Breast epithelium (tissue), 3 donors: ENCODE results near the gene TRMT11.

Source experiments
- POLR2A ChIP-seq: fragments of 450-650 bp; IDR thresholded peaks from one replicate; pipeline ENCODE4 v1.6.1; 2016; ENCODE audit warnings: antibody characterized with exemption, mild to moderate bottlenecking, moderate library complexity
- POLR2AphosphoS5 ChIP-seq, 3 donors: sonication (generic); formaldehyde crosslinking; IDR thresholded peaks; one replicate each; pipeline ENCODE4 v1.6.1; 2017; ENCODE audit warnings: antibody characterized with exemption in 3 of 3
- TF ChIP-seq, protein P1 (sequence below), 3 donors: fragments of 450-650 bp; IDR thresholded peaks; one replicate each; pipeline ENCODE4 v1.5.1; 2016 to 2017; ENCODE audit warnings: antibody characterized with exemption in 3 of 3, mild to moderate bottlenecking in 3 of 3, moderate library complexity in 3 of 3

GRCh38 chr6:126035764-126036163 is 49.4 kb downstream of the TRMT11 start:
- TF ChIP-seq POLR2A: no peak
- TF ChIP-seq, protein P1, sequence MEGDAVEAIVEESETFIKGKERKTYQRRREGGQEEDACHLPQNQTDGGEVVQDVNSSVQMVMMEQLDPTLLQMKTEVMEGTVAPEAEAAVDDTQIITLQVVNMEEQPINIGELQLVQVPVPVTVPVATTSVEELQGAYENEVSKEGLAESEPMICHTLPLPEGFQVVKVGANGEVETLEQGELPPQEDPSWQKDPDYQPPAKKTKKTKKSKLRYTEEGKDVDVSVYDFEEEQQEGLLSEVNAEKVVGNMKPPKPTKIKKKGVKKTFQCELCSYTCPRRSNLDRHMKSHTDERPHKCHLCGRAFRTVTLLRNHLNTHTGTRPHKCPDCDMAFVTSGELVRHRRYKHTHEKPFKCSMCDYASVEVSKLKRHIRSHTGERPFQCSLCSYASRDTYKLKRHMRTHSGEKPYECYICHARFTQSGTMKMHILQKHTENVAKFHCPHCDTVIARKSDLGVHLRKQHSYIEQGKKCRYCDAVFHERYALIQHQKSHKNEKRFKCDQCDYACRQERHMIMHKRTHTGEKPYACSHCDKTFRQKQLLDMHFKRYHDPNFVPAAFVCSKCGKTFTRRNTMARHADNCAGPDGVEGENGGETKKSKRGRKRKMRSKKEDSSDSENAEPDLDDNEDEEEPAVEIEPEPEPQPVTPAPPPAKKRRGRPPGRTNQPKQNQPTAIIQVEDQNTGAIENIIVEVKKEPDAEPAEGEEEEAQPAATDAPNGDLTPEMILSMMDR (IDR thresholded peaks at IDR 0.05): no peak
- no peak for TF ChIP-seq POLR2AphosphoS5 (IDR thresholded peaks at IDR 0.05)
